GM10847 (cell line): Measurements from ENCODE around the gene INO80C.
A peak's percentile ranks its signal among the peaks of the same experiment; 100 is the strongest.

ENCODE experiments used
- POLR2A ChIP-seq: IDR thresholded peaks from 2 replicates; pipeline ENCODE4 v1.6.1; 2011; ENCODE audit not compliant: insufficient read length; ENCODE audit errors: extremely low read depth

Gene INO80C

DNA sequence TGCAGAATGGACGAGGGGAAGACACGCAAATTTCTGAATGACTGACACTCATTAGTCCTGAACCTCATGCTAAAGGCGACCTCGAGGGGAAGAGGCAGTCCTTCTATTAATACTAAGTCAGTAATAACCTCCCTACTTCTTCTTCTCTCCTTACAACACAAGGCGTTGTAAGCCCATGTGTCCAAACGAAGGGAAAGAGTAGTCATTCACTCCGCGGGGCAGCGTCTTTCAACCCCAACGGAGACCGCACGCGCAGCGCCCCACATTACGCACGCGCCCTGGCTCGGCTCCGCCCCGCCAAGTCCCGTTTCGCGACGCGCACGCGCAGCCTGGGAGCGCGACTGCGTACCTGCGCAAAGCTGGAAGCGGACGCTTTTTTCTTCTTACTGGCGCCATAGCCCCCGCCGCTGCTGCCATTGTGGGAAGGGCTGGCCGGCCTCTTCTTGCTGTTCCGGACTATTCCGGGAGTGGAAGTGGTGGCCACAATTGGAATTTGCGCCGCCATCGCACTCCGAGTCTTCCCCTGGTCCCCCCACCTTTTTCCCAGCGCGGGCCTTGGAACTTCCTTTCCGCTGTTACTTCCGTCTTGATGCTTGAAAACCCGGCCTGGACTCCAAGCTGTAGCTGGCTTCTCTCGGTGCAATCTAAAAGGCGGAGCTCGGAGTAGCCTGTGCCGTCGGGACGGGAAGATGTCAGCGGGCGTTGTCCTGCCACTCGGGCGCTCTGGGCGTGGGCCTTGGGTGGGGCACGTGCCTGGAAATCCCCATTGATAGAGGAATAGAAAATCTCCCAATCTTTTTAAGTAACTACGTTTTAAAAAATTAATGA, at the start of gene INO80C:
Gene INO80C, minus strand, starts transcription at position 591 of the 828 bp plus-strand sequence. Its CDS starts 86 bp downstream, at position 505.
- TF ChIP-seq POLR2A, result peak; percentile 94

- TF ChIP-seq POLR2A, result no peak
These were observed 49.3 kb upstream of the INO80C start for GRCh38 chr18:35547008-35547605.

- no peak for TF ChIP-seq POLR2A
These were observed 44.6 kb upstream of the INO80C start for GRCh38 chr18:35542356-35542755.

GRCh38 chr18:35535297-35535696, 37.5 kb upstream of the INO80C start:
- no peak for TF ChIP-seq POLR2A

DNA sequence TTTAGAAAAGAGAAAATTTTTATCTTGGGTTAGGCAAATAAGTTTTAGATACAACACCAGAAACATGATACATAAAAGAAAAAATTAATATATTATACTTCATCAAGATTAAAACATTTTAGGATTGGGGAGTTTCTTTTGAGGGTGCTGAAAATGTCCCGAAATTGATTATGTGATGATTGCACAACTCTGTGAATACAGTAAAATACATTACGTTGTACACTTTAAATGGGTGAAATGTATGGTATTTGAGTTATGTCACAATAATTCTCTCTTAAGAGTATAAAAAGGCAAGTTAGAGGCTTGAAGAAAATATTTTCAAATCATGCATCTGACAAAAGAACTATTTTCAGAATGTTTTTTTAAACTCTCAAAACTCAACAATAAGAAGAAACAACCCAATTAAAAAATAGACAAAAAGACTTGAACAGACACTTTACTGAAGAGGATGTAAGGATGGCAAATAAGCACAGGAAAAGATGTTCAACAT, 36.2 kb upstream of the INO80C start:
- no peak for TF ChIP-seq POLR2A

DNA sequence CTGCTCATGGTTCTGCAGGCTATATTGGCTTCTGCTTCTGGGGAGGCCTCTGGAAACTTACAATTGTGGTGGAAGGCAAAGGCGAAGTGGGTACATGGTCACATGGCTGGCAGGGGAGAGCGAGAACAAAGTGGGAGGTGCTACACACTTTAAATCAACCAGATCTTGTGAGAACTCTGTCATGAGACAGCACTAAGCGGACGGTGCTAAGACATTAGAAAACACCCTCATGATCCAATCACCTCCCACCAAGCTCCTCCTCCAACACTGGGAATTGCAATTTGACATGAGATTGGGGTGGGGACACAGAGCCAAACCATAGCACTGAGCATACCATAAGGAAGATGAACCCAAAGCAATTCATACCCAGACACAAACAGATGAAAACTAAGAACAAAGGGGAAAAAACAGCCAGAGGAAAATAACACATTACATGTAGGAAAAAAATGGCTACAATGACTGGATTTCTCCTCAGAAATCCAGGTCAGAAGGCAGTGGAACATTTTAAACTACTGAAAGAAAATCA, 31.1 kb upstream of the INO80C start:
- TF ChIP-seq POLR2A, result no peak

- no peak for TF ChIP-seq POLR2A
These were observed 28.8 kb upstream of the INO80C start for GRCh38 chr18:35526495-35527059.

GRCh38 chr18:35525795-35526494, 28.2 kb upstream of the INO80C start:
- TF ChIP-seq POLR2A, result no peak

- no peak for TF ChIP-seq POLR2A
These were observed 26.5 kb upstream of the INO80C start for GRCh38 chr18:35524226-35524625.

- no peak for TF ChIP-seq POLR2A
These were observed 24.6 kb upstream of the INO80C start for GRCh38 chr18:35522130-35522959.

DNA sequence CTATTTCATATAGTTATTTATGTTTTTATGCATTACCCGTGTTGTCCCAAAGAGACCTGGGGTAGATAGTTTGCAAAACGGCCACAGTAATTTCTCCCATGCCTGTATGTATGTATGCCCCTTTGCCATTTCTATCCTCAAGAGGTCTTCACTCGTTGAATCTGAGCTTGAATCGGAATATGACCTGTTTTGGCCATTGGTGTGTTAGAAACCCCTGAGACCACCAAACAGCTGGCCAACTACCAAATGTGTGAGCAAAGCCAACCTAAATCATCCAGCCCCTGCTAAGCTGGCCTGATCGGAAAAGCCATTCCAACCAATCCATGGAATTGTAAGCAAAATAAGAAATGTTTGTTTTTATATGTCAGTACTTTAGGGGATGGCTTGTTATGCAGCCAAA, 23.4 kb upstream of the INO80C start:
- TF ChIP-seq POLR2A, result no peak

- TF ChIP-seq POLR2A, result no peak
These were observed 21.6 kb upstream of the INO80C start for GRCh38 chr18:35519148-35519899.

DNA sequence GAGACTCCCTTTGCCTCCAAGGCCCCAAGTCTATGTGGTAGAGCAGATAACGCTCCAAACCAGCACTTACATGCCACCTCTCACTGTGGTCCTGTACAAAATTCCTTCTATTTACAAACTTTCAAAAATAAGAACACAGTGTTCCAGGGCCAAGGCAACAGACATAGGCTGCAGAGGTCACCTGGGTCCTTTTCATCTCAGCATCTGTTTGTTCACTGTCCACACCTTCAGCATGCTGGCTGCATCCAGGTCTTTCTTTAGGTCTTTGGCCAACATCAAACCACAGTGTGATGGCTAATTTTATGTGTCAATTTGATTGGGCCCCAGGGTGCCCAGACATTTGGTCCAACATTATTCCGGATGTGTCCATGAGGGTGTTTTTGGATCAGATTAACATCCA, 20.0 kb upstream of the INO80C start:
- TF ChIP-seq POLR2A, result no peak

DNA sequence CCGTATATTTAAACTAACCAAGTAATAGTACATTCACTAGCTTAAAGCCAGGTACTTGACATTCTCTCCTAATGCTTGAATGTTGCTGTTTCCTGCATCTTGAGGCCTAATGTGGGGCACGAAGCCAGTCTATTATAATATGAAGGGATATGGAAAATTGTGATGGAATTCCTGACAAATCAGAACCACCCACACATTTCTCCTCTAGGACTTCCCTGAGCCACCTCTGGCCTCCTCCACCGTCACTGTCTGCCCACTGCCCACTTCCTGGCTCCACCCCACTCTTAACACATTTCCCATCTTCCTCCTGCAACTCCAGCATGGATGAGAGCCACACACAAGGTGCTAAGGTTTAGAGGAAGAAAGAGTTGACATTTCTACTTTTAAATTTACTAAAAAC, 19.0 kb upstream of the INO80C start:
- no peak for TF ChIP-seq POLR2A
